Caco-2 (cell line): ENCODE results near the gene SLC22A23. TPM values are rescaled to one million over a fixed set of nuclear protein-coding genes. Genes with fewer than 3 reads are reported as not detected.
A peak's percentile ranks its signal among the peaks of the same experiment; 100 is the strongest.

Source experiments
- BruUV-seq: library from RNA; stranded (reverse); fragments of 400-500 nt; replicated peaks from 2 replicates; lab custom pipeline; 2021; lab: Mats Ljungman, UMichigan
- CTCF ChIA-PET: fragments of 300-600 bp; sonication (Branson Sonifier 250); formaldehyde crosslinking; loops from one replicate; lab custom pipeline; 2022; ENCODE audit warnings: antibody characterized with exemption; lab: Charles Lee
- POLR2A ChIA-PET: fragments of 300-600 bp; sonication (Branson Sonifier 250); formaldehyde crosslinking; loops from one replicate; lab custom pipeline; 2022; ENCODE audit warnings: antibody characterized with exemption; lab: Charles Lee
- DNase-seq, 2 experiments: peaks; one replicate each; pipeline versions ENCODE4 v3.0.0 to v3.0.0-alpha.2; 2020 to 2022
- H3K27me3 ChIP-seq: replicated peaks from 2 replicates; pipeline ENCODE4 v1.6.0; 2011; ENCODE audit warnings: low read length; ENCODE audit not compliant: control insufficient read depth, insufficient read depth
- H3K36me3 ChIP-seq: 2 replicates; pipeline ENCODE4 v1.5.1; 2011; ENCODE audit warnings: low read length; ENCODE audit not compliant: control insufficient read depth, insufficient read depth
- H3K4me1 ChIP-seq: fragments of 250-450 bp; sonication (Bioruptor Pico); 2 replicates; pipeline ENCODE4 v1.5.1; 2020; ENCODE audit warnings: mild to moderate bottlenecking
- H3K4me3 ChIP-seq: 2 replicates; pipeline ENCODE4 v1.5.1; 2011; ENCODE audit warnings: low read depth, mild to moderate bottlenecking, control low read depth, low read length
- H3K9me3 ChIP-seq: fragments of 250-450 bp; sonication (Bioruptor Pico); 2 replicates; pipeline ENCODE4 v1.5.1; 2020; ENCODE audit warnings: mild to moderate bottlenecking, moderate library complexity
- H3K27ac Mint-ChIP-seq: one replicate; pipeline ENCODE4 v1.8.0; 2022; ENCODE audit warnings: mixed read lengths; ENCODE audit not compliant: unreplicated experiment
- H3K27me3 Mint-ChIP-seq: one replicate; pipeline ENCODE4 v1.8.0; 2022; ENCODE audit warnings: mixed read lengths; ENCODE audit not compliant: insufficient read depth, unreplicated experiment
- H3K36me3 Mint-ChIP-seq: one replicate; pipeline ENCODE4 v1.8.0; 2022; ENCODE audit warnings: mild to moderate bottlenecking, mixed read lengths; ENCODE audit not compliant: insufficient read depth, unreplicated experiment
- H3K4me1 Mint-ChIP-seq: one replicate; pipeline ENCODE4 v1.8.0; 2022; ENCODE audit warnings: low read depth, mixed read lengths; ENCODE audit not compliant: unreplicated experiment
- H3K4me3 Mint-ChIP-seq: one replicate; pipeline ENCODE4 v1.8.0; 2022; ENCODE audit warnings: mild to moderate bottlenecking, moderate library complexity, mixed read lengths; ENCODE audit not compliant: unreplicated experiment
- H3K9me3 Mint-ChIP-seq: one replicate; pipeline ENCODE4 v1.8.0; 2022; ENCODE audit warnings: mixed read lengths; ENCODE audit not compliant: unreplicated experiment
- CTCF ChIP-seq, 2 experiments: fragments of 200-600 bp in 1 of 2; IDR thresholded peaks; 1 replicate in 1 of 2; 2 replicates in 1 of 2; pipeline versions ENCODE4 v1.5.1 to v1.8.0; 2011 to 2022; ENCODE audit warnings: antibody characterized with exemption in 1 of 2, control low read depth in 1 of 2, inconsistent platforms in 1 of 2, low read depth in 1 of 2, low read length in 1 of 2, mild to moderate bottlenecking in 1 of 2, moderate library complexity in 1 of 2; ENCODE audit not compliant: insufficient read depth in 1 of 2, severe bottlenecking in 1 of 2, unreplicated experiment in 1 of 2
- intact Hi-C: fragments of 100-400 bp; cut with micrococcal nuclease; formaldehyde crosslinking; loops from one replicate; pipeline ENCODE4 v1.10.0; 2022; ENCODE audit not compliant: unreplicated experiment
- total RNA-seq: library from RNA; stranded (reverse); gene quantifications from 2 replicates; pipeline ENCODE4 v1.2.3, GENCODE V29; 2022

Gene SLC22A23
- total RNA-seq, 1 experiment from 2014 or later: 45.5 TPM

GRCh38 chr6:3393836-3394202 lies 63.0 kb downstream of the SLC22A23 start:
- Mint-ChIP-seq H3K4me3 (no peak overlapping the region), H3K36me3 (peaks cover 17% of the 10 kb centered on the region), H3K27ac (no peak overlapping the region), H3K27me3 (no peaks in the 10 kb centered on the region), H3K9me3 (no peaks in the 10 kb centered on the region), H3K4me1 (peaks cover 14% of the 10 kb centered on the region)
- ChIA-PET POLR2A (no interaction called here), CTCF (interaction anchor here (1.9 kb wide), 1 partner anchor 10 kb away, joined by 6 read pairs; no protein-coding TSS in a partner anchor)
- Histone ChIP-seq H3K9me3 (no peaks in the 10 kb centered on the region), H3K4me3 (no peak overlapping the region), H3K36me3 (no peaks in the 10 kb centered on the region; the same call in 1 of the 2 replicates), H3K4me1 (peaks cover 44% of the 10 kb centered on the region), H3K27me3 (no peaks in the 10 kb centered on the region)
- TF ChIP-seq CTCF (IDR thresholded peaks at IDR 0.05; ENCODE audit: insufficient read depth in 1 of 2, low read depth in 1 of 2, low read length in 1 of 2, severe bottlenecking in 1 of 2, unreplicated experiment in 1 of 2): no peak
- no TSS peak for BruUV-seq
- DNase-seq: no peak
- intact Hi-C loops: loop anchor here (1.0 kb wide), 1 partner anchor 11 kb away; no protein-coding TSS in a partner anchor

DNA sequence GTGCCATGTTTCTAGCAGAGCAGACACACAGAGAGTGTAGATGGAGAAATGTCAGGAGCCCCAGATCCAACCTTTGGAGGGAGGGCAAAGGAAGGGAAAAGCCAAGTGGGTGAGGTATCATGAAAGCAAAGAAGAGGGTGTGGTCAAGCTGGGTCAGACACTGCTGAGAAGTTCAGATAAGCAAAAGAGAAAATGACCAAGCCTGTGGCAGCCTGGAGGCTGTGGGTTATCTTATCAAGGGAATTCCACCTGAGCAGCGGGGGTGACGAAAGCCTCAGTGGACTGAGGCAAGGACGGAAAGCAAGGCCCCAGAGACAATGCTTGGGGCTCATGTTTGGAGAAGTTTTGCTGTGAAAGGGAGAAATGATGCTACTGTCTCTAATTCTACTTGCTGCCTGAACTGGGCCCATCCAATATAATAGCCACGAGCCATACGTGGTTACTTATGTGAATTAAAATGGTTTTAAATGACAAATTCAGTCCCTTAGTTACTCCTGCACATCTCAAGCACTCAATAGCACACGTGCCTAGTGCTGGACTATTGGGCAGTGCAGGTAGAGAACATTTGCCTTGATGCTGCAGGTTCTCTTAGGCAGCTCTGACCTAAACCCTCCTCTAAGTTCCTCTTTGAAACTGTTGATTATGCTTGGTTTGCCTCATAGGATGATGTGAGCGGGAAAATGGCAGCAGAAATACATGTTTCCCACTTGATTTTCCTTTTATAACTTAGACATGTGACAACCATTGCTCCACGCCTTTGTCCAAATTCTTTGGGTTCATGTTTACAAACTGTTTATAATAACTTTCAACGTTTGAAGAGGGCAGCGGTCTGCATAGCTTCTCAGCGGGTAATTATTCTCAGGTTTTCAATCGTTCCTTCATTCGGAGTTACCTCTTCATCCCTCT lies 63.7 kb downstream of the SLC22A23 start:
- Mint-ChIP-seq H3K27me3 (no peaks in the 10 kb centered on the region), H3K36me3 (peaks cover 14% of the 10 kb centered on the region), H3K9me3 (no peaks in the 10 kb centered on the region), H3K4me3 (no peak overlapping the region), H3K4me1 (peaks cover 14% of the 10 kb centered on the region), H3K27ac (no peak overlapping the region)
- BruUV-seq: no TSS peak
- ChIA-PET POLR2A (no interaction called here), CTCF (interaction anchor here (1.0 to 1.9 kb wide), 2 partner anchors 10 to 22 kb away, joined by 6 to 7 read pairs; no protein-coding TSS in a partner anchor)
- no peak for TF ChIP-seq CTCF (IDR thresholded peaks at IDR 0.05; ENCODE audit: insufficient read depth in 1 of 2, low read depth in 1 of 2, low read length in 1 of 2, severe bottlenecking in 1 of 2, unreplicated experiment in 1 of 2)
- DNase-seq: peak; percentile 80 to 86
- intact Hi-C loops: loop anchor here (1.0 kb wide), 1 partner anchor 10 kb away; no protein-coding TSS in a partner anchor
- H3K36me3 ChIP-seq: no peaks in the 10 kb centered on the region; the same call in 1 of the 2 replicates
- no peaks in the 10 kb centered on the region for H3K27me3 ChIP-seq
- peaks cover 40% of the 10 kb centered on the region for H3K4me1 ChIP-seq
- no peaks in the 10 kb centered on the region for H3K9me3 ChIP-seq
- H3K4me3 ChIP-seq: no peak overlapping the region

DNA sequence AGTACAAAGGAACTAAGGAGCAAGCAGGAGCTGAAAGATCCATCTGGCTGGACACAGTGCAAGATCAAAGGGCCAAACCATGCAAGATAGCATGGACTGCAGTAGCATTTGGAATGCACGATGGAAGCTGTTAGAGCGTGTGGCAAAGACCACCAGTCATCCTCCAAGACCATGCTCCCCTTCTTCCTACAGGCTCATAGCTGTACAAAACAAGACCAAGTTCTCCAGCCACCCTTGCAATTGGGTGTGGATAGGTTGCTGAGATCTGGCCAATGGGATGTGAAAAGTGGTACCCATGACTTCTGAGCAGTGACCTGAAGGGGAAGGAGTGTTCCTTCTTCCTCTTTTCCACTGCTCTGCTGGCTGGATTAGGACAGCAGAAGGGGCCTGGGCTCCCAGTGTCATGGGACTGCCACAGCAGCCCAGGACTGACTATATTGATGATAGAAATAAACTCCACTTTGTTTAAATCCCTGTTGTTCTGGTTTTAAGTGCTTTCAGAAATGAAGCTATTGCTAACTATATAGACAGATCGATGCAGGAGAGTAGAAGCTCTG lies 64.9 kb downstream of the SLC22A23 start:
- intact Hi-C loops: no loop called here
- no peaks in the 10 kb centered on the region; the same call in 1 of the 2 replicates for H3K36me3 ChIP-seq
- H3K27me3 ChIP-seq: no peaks in the 10 kb centered on the region
- no peak overlapping the region for H3K4me3 ChIP-seq
- Mint-ChIP-seq H3K36me3 (peaks cover 17% of the 10 kb centered on the region), H3K4me1 (peaks cover 8% of the 10 kb centered on the region), H3K9me3 (no peaks in the 10 kb centered on the region), H3K27me3 (no peaks in the 10 kb centered on the region), H3K4me3 (no peak overlapping the region), H3K27ac (no peak overlapping the region)
- no peaks in the 10 kb centered on the region for H3K9me3 ChIP-seq
- CTCF ChIA-PET: interaction anchor here (1.9 kb wide), 1 partner anchor 11 kb away, joined by 6 read pairs; no protein-coding TSS in a partner anchor
- no TSS peak for BruUV-seq
- no peak for DNase-seq
- POLR2A ChIA-PET: no interaction called here
- H3K4me1 ChIP-seq: peaks cover 33% of the 10 kb centered on the region
- TF ChIP-seq CTCF (IDR thresholded peaks at IDR 0.05; ENCODE audit: insufficient read depth in 1 of 2, low read depth in 1 of 2, low read length in 1 of 2, severe bottlenecking in 1 of 2, unreplicated experiment in 1 of 2): no peak
